T-helper 1 cell treated with Interleukin-12 subunit alpha and Interleukin-12 subunit beta and Interleukin-4 antibody, amounts not matched to agents 30 ng/mL and 1 ng/mL, for 36 hours (primary cell): ENCODE measurements around the gene SCIN. TPM values are rescaled to one million over a fixed set of nuclear protein-coding genes. Genes with fewer than 3 reads are reported as not detected.

Experiments
- intact Hi-C: fragments of 100-400 bp; cut with micrococcal nuclease; formaldehyde crosslinking; loops from one replicate; pipeline ENCODE4 v1.15.1; 2024
- total RNA-seq: library from RNA; stranded (reverse); gene quantifications from 2 replicates; pipeline ENCODE4 v1.2.3, GENCODE V29; 2022

Gene SCIN
- total RNA-seq, 1 donor from 2014 or later: 0.02 TPM

- intact Hi-C loops: loop anchor here (5.0 kb wide), 1 partner anchor 116 kb away; no protein-coding TSS in a partner anchor
These were observed 4.6 kb upstream of the SCIN start for GRCh38 chr7:12565873-12566272.

GRCh38 chr7:12567015-12567414 is 3.5 kb upstream of the SCIN start:
- intact Hi-C loops: loop anchor here (1.0 to 5.0 kb wide), 3 partner anchors 68 to 310 kb away; no protein-coding TSS in a partner anchor

GRCh38 chr7:12569673-12570072 is 847 bp upstream of the SCIN start:
- intact Hi-C loops: loop anchor here (5.0 kb wide), 1 partner anchor 113 kb away; no protein-coding TSS in a partner anchor

- intact Hi-C loops: no loop called here
These were observed 369 bp upstream of the SCIN start for GRCh38 chr7:12570168-12570533.

GRCh38 chr7:12571691-12572090 is 1.2 kb downstream of the SCIN start:
- intact Hi-C loops: no loop called here

GRCh38 chr7:12572941-12573575 is 2.5 kb downstream of the SCIN start:
- intact Hi-C loops: no loop called here

GRCh38 chr7:12573885-12574284 is 3.4 kb downstream of the SCIN start:
- intact Hi-C loops: no loop called here

GRCh38 chr7:12578930-12579640 is 8.6 kb downstream of the SCIN start:
- intact Hi-C loops: no loop called here

- intact Hi-C loops: no loop called here
These were observed 11.4 kb downstream of the SCIN start for GRCh38 chr7:12581897-12582296.

- intact Hi-C loops: no loop called here
These were observed 11.8 kb downstream of the SCIN start for GRCh38 chr7:12582362-12582761.

- intact Hi-C loops: no loop called here
These were observed 12.7 kb downstream of the SCIN start for GRCh38 chr7:12583176-12583575.

- intact Hi-C loops: no loop called here
These were observed 13.4 kb downstream of the SCIN start for GRCh38 chr7:12583922-12584321.

GRCh38 chr7:12584930-12585329 is 14.4 kb downstream of the SCIN start:
- intact Hi-C loops: no loop called here

GRCh38 chr7:12586271-12586670 is 15.8 kb downstream of the SCIN start:
- intact Hi-C loops: no loop called here

GRCh38 chr7:12588259-12588904 is 17.9 kb downstream of the SCIN start:
- intact Hi-C loops: no loop called here

- intact Hi-C loops: no loop called here
These were observed 20.0 kb downstream of the SCIN start for GRCh38 chr7:12590559-12590958.

GRCh38 chr7:12594122-12594897 is 23.8 kb downstream of the SCIN start:
- intact Hi-C loops: no loop called here

- intact Hi-C loops: no loop called here
These were observed 24.6 kb downstream of the SCIN start for GRCh38 chr7:12595148-12595547.

- intact Hi-C loops: no loop called here
These were observed 25.8 kb downstream of the SCIN start for GRCh38 chr7:12596225-12596790.

GRCh38 chr7:12601302-12601869 is 30.9 kb downstream of the SCIN start:
- intact Hi-C loops: no loop called here

- intact Hi-C loops: no loop called here
These were observed 36.6 kb downstream of the SCIN start for GRCh38 chr7:12607134-12607533.
